HCEC 1CT (cell line): Measurements from ENCODE around the gene PCK1.

Source experiments
- DNase-seq: peaks from one replicate; pipeline ENCODE4 v3.0.0-alpha.2; 2017

The PCK1 gene

GRCh38 chr20:57536771-57537724 is 23.9 kb upstream of the PCK1 start:
- DNase-seq: no peak

GRCh38 chr20:57537822-57538221 is 23.1 kb upstream of the PCK1 start:
- DNase-seq: no peak

DNA sequence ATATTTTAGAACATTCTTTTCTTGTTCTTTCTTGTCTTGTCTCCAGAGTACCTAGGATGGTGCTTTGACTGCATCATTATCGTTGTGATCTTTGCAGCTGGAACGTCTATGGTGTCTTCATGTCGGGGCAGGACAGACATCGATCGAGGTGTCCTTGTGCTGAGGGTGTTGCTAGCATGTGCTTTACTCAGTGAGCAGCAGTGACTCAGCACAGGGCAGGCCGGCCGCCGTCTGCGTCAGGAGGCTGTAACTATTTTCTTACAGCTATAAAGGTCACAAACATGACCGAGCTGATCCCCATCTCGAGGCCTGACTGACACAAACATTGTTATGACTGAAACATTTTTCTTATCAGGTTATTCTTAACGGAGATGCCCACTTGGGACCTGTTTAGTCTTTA is 21.0 kb upstream of the PCK1 start:
- no peak for DNase-seq

GRCh38 chr20:57540890-57541580 is 19.9 kb upstream of the PCK1 start:
- DNase-seq: no peak

DNA sequence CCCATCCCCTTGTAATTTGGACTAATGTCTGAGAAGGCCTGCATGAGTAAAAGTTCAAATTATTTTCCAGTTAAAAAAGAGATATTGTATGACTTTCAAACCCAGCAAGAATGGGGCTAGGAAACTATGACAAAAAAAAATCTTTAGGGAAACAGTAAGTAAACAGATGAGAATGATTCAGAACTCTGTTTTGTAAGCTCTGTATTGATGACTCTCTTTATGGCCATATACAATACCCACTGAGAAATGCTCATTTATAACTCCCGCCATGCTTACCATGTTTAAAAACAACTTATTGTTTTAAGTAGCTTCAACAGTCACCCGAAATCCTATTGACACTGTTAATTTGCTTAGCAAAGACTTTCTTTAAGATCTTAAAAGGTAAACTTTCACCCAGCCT is 17.2 kb upstream of the PCK1 start:
- no peak for DNase-seq

DNA sequence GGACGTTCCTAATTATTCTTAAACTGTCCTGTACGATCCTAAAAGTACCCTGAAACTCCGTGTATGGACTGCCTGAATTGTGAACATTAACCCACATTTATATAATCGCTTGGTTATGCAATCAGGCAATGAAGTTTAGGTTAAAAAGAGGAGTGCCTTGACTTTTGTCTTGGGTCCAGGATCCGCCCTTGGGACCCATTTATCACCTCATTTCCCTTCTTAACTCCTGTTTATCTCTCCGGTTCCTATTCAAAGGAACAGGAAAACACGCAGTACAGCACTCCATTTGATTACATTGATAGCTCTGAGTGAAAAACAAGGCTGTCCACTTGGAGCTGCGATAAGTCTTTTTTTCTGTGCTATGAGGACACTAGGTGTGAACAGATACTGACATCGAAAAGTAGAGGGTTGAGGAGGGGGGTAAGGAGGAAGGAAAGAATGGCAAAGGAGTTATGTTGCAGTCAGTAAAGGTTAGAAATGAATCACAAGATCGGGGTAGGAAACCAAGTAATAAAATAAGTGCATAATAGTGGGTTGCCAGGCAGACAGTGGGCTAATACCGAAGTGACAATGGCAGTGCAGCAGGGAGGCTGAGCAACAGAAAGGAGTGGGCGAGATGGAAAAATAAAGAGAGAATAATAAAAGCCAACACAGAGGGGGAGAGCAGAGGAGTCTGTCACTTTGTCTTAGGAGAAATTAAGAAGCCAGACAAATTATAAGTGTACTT is 15.9 kb upstream of the PCK1 start:
- no peak for DNase-seq

GRCh38 chr20:57545927-57546662 is 14.8 kb upstream of the PCK1 start:
- DNase-seq: no peak

- no peak for DNase-seq
Observed at GRCh38 chr20:57546956-57547649, 13.8 kb upstream of the PCK1 start.

- no peak for DNase-seq
Observed at GRCh38 chr20:57548177-57549058, 12.5 kb upstream of the PCK1 start.

GRCh38 chr20:57552471-57552870 is 8.4 kb upstream of the PCK1 start:
- DNase-seq: no peak

DNA sequence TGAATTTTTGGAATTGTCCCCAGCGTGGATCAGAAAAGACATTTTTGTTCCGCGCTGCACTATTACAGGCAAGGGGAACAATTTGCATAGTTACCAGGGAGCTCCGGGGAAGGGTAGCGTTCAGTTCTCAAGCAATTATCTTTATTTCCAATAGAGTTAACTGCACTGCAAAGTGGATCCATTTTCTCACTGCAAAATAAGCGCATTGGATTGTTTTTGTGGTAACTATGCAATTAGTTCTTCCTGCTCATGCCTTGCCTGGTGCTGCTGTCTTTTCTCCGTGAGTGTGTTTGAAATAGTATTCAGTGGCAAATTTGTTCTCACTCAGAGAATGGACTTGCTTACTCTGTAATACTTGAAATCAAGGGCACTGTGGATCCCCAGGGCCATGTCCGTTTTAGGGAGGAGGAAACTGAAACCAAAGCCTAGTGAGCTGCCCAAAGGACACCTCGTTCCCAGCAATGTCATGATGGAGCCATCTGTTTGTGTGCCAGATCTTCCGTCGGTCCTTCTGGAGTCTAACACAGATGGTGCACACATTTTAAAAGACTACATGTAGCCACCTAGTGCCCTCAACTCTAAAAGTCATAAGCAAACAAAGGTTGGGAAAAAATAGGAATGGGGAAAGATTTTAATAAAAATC is 7.4 kb upstream of the PCK1 start:
- no peak for DNase-seq

DNA sequence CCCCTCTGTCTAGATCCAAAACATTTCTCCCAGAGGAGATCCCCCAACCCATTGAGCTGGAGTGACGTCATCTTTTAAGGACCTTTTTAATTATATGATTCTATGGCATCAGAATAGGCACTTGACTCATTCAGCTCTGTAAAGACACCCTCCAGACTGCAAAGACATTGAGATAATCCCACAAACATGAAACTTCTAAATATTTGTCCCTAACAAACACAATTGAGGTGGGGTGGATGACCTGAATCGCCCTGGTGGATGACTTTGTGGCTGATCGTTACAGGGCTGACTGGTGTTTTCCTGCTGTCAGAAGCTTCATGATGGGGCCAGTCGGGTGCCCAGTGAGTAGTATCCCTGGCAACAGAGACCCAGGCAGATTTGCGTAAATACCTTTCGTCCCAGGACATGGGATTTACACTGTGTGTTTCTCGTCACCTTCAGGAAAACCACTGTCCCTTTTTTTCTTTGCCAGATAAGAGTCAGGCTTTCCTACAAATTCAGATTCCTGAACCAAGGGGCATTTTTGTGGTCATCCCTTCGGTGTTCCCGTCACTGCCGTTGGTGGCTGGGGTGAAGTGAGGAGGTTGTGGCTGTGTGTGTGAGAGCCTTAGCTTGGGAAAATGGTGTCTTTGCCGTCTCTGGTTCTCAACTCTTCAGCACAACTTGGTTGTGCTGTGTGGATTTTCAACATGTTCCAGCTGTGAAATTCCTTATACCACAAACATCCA is 5.3 kb upstream of the PCK1 start:
- DNase-seq: no peak

- no peak for DNase-seq
Observed at GRCh38 chr20:57556980-57557274, 4.0 kb upstream of the PCK1 start.

GRCh38 chr20:57557926-57558613 is 2.8 kb upstream of the PCK1 start:
- DNase-seq: no peak

DNA sequence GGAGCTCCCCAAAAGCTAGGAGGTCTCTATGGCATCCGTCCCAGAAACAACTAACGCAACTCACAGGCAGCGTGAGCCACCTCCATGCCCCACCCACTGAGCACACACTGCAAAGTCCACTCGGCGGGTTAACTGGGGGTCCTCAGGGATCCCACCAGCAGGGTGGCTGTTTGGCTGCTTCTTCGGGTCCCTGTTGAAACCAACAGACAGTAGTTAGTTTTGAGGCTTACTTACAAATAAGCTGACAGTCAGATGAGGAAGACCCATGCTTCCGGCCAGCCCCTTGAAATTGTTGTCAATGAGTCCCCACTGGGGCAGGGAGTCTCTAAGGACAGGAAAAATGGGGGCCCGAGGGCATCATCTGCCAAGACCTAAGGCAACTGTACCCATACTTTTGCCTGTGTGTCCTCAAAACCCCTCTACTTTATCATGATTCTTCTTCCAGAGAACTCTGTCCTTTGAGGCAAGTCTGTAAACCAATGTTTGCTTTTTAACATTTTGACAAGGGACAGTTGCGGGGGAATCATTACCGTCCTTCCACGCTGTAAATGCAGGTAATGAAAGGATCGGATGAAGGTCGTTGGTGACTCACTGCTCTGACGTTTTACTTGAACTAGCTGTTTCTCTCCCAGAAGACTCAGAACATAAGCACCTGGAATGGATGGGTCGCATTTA is 2.2 kb upstream of the PCK1 start:
- no peak for DNase-seq

- no peak for DNase-seq
Observed at GRCh38 chr20:57559289-57559634, 1.6 kb upstream of the PCK1 start.

DNA sequence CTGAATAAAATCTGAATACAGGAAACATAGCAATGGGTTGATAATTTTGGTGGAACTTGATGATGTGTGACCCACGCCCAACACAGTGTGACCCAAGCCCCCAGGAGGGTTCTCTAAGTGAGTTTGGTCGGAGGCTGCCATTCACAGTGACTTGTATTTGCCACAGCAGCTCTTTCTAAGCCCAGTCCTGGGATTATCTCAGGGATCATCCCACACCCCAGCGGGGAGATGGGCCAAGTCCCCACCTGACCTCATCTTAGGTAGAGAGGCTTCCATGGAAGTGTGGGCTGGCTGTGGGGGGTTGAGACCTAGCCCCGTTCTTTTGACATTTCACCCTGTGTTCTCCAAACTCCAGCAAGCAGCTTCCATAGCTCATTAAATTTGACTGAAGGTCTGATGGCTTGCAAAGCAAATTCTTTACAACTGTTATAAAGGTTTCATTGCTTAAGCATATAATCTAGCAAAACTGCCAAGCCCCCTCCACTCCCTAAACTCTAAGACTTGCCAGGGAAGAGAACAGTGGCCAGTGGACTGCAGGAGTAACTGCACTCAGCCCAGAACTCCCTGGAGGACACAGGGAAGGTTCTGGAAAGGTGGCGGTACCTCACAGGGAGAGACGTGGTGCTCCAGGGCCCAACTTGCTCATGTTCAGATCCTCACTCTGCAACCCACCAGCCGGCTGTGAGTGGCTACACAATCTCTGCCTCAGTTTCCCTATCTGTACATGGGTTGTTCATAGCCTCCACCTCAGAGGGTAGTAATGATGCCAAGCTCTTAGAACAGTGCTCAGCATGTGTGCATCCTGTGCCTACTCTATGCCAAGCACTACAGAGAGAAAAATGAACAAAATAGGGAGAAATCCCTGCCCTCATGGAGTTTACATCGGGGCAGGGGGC is 1.0 kb upstream of the PCK1 start:
- no peak for DNase-seq
